BJ (cell line): ENCODE results near the gene ZNF837. TPM values are rescaled to one million over a fixed set of nuclear protein-coding genes. Genes with fewer than 3 reads are reported as not detected.

Experiments used
- CTCF ChIA-PET: fragments of 350-600 bp; formaldehyde crosslinking; extraction: SDS; loops from one replicate; lab custom pipeline; 2021; ENCODE audit warnings: antibody characterized with exemption, inconsistent platforms; lab: Yijun Ruan, JAX
- POLR2A ChIA-PET: fragments of 300-600 bp; sonication (Branson Sonifier 250); formaldehyde crosslinking; extraction: SDS; loops from one replicate; lab custom pipeline; 2021; ENCODE audit warnings: antibody characterized with exemption; lab: Charles Lee
- DNase-seq: peaks from one replicate; pipeline ENCODE4 v3.0.0-alpha.2; 2011; ENCODE audit warnings: low read depth
- H3K27me3 ChIP-seq: 2 replicates; pipeline ENCODE4 v1.6.0; 2011; ENCODE audit warnings: low read length; ENCODE audit not compliant: control insufficient read depth, insufficient read depth
- H3K36me3 ChIP-seq: 2 replicates; pipeline ENCODE4 v1.5.1; 2011; ENCODE audit warnings: low read length; ENCODE audit not compliant: control insufficient read depth, insufficient read depth
- H3K4me3 ChIP-seq: 2 replicates; pipeline ENCODE4 v1.5.1; 2011; ENCODE audit warnings: low read depth, mild to moderate bottlenecking, control low read depth, low read length
- CTCF ChIP-seq: IDR thresholded peaks from 2 replicates; pipeline ENCODE4 v1.5.1; 2011; ENCODE audit warnings: low read depth, mild to moderate bottlenecking, control low read depth, inconsistent platforms, low read length, moderate library complexity; ENCODE audit not compliant: insufficient read depth
- polyA plus RNA-seq: library from polyadenylated mRNA; depleted of rRNA; stranded (reverse); fragments of >200 nt; gene quantifications from 2 replicates; pipeline ENCODE4 v1.2.3, GENCODE V29; 2011

The ZNF837 gene
- polyA plus RNA-seq, 1 experiment: 0.82 TPM

- CTCF ChIA-PET: no interaction called here
- Histone ChIP-seq H3K36me3 (peaks cover 5% of the 10 kb centered on the region), H3K4me3 (peak overlapping the region; percentile 62), H3K27me3 (no peaks in the 10 kb centered on the region)
- no peak for DNase-seq
- TF ChIP-seq CTCF: no peak
- POLR2A ChIA-PET: no interaction called here
These were observed 6.7 kb upstream of the ZNF837 start for GRCh38 chr19:58387338-58388174.

GRCh38 chr19:58386576-58387337 is 5.9 kb upstream of the ZNF837 start, which contains the start of gene RPS5:
TSS of gene RPS5 (plus strand) at chr19:58387269. CDS start at chr19:58388138, 869 bp downstream.
- peak; percentile 92 for DNase-seq
- peaks cover 3% of the 10 kb centered on the region for H3K36me3 ChIP-seq
- ChIA-PET POLR2A (no interaction called here), CTCF (no interaction called here)
- peak within 1 kb of the TSS; percentile 62 for H3K4me3 ChIP-seq
- no peaks in the 10 kb centered on the region for H3K27me3 ChIP-seq
- TF ChIP-seq CTCF: no peak

- CTCF ChIA-PET: no interaction called here
- Histone ChIP-seq H3K27me3 (no peaks in the 10 kb centered on the region), H3K4me3 (peak overlapping the region; percentile 62), H3K36me3 (peaks cover 3% of the 10 kb centered on the region)
- no peak for TF ChIP-seq CTCF
- DNase-seq: no peak
- POLR2A ChIA-PET: no interaction called here
These were observed 5.2 kb upstream of the ZNF837 start for GRCh38 chr19:58385891-58386575.

GRCh38 chr19:58385313-58385890 is 4.6 kb upstream of the ZNF837 start:
- DNase-seq: no peak

More at GRCh38 chr19:58385313-58385890, 4.6 kb upstream of the ZNF837 start:
- POLR2A ChIA-PET: no interaction called here
- H3K36me3 ChIP-seq: peaks cover 2% of the 10 kb centered on the region
- no peaks in the 10 kb centered on the region for H3K27me3 ChIP-seq
- TF ChIP-seq CTCF: no peak
- CTCF ChIA-PET: no interaction called here
- H3K4me3 ChIP-seq: no peak overlapping the region
